GM13976 (cell line): ENCODE measurements around the gene PPP1R13L.

Experiments
- DNase-seq: peaks from one replicate; pipeline ENCODE4 v3.0.0; 2012; ENCODE audit warnings: low spot score
- in situ Hi-C: fragments of 300-500 bp; cut with MboI; formaldehyde crosslinking; loops from one replicate; pipeline ENCODE4 v1.12.0; 2022; ENCODE audit warnings: low sequenced_read_pairs, mixed read lengths, inconsistent platforms; ENCODE audit not compliant: unreplicated experiment
- TF ChIP-seq, protein P1 (sequence below): IDR thresholded peaks from 2 replicates; pipeline ENCODE4 v1.5.1; 2012; ENCODE audit warnings: borderline replicate concordance, mild to moderate bottlenecking; ENCODE audit not compliant: insufficient read depth; ENCODE audit errors: extremely low read depth, missing control alignments, control extremely low read depth

PPP1R13L gene

DNA sequence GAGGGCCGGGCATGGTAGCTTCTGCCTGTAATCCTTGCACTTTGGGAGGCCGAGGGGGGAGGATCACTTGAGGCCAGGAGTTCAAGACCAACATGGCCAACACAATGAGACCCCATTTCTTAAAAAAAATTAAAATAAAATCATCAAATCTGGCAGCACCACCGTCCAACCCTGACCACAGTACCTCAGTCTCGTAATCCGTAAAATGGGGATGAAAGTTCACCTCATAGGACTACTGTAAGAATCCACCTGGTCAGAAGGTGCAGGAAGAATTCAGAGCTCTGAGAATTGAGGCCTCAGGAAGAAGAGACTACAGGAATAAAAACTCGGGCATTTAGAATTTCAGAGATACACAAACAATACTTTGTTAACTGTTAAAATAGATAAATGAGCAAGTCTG is 3.1 kb downstream of the PPP1R13L start:
- TF ChIP-seq, protein P1, sequence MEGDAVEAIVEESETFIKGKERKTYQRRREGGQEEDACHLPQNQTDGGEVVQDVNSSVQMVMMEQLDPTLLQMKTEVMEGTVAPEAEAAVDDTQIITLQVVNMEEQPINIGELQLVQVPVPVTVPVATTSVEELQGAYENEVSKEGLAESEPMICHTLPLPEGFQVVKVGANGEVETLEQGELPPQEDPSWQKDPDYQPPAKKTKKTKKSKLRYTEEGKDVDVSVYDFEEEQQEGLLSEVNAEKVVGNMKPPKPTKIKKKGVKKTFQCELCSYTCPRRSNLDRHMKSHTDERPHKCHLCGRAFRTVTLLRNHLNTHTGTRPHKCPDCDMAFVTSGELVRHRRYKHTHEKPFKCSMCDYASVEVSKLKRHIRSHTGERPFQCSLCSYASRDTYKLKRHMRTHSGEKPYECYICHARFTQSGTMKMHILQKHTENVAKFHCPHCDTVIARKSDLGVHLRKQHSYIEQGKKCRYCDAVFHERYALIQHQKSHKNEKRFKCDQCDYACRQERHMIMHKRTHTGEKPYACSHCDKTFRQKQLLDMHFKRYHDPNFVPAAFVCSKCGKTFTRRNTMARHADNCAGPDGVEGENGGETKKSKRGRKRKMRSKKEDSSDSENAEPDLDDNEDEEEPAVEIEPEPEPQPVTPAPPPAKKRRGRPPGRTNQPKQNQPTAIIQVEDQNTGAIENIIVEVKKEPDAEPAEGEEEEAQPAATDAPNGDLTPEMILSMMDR: no peak
- DNase-seq: no peak

DNA sequence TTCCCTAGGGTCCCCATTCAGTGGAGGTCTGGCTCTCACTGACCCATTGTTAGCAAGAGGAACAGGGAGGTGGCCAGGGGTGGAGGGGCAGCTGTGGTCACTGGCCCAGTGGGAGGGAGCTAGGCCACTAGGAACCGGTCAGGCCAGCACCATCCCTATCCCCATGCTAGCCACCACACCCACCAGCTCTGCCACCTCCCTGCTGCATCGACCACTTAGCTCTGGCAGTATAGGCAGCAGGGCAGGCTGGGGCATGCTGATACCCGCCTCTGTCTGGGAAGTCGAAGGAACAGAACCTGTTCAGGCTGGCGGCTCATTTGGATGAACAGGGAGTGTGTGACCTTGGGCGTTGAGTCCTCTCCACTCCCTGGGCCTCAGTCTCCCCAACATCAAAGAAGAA is 4.7 kb downstream of the PPP1R13L start:
- in situ Hi-C loops: no loop called here

More for the DNA sequence above, 3.1 kb downstream of the PPP1R13L start:
- in situ Hi-C loops: no loop called here

DNA sequence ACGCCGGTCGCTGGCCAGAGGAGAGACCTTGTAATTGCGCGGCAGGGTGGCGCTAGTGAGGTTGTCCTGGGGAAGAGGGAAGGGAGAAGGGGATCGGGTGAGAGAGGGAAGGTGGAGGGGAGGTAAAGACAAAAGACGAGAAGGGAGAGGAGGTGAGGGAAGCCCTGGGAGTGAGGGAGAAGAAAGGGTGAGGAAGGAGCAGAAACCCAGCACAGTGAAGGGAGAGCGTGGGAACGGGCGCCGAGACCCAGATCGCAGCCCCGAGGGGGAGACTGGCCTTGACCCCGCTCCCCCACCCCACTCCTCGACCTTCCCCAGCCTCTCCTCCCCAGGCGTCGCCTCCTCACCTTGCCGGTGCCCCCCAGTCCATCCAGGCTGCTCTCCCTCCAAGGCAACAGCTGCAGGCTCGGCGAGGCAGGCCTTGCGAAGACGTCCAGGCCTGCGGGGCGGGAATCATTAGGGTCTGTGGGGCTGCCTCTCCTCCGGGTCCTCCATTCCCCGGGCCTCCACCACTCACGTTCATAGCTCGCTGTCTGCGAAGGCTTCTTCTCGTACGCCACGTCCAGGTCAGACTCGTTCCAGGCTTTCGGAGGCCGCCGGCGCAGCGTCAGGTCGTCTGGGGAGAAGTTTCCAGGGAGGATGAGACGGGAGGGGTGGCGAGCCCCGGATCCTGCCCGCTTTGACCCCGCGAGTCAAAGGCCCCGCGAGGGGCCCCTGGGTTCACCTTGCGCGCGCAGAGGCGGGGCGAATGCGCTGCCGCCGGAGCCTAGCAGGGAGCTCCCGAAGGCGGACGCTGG is 8.8 kb downstream of the PPP1R13L start:
- in situ Hi-C loops: no loop called here
- TF ChIP-seq, protein P1: no peak
- DNase-seq: peak; percentile 26

More for the DNA sequence above, 4.7 kb downstream of the PPP1R13L start:
- TF ChIP-seq, protein P1: no peak
- DNase-seq: no peak

DNA sequence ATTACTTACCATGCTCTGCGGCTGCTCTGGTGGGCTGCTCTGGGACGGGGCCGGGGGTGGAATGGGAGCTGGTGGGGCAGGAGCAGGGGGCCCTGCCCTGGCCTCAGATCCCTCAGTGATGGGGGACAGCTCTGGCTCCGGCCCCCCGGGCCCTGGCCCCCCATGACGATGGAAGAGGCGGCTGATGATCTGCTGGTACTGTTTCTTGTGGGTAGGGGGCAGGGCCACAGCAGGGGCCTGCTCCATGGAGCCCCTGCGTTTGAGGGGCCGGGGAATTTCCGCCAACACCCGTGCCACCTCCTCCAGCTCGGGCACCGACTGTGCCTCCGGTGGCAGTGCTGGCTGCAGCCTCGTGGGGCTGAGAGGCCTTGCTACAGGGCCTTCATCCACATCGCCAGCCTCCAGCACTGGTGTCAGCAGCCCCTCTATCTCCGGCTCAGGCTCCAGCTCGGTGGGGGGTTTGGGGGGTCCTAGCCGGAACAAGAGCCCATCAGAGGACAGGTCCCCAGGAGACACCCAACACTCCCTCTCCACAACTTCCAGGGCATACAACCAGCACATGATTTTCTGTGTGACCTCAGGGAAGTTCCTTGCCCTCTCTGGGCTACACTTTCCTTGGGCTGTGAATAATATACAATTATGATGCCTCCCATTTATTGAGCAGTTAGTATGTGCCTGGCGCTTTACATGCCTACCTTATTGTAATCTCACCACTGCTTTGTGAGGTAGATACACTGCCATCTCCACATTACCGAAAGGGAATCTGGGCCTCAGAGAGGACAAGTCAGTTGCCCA is 12.8 kb downstream of the PPP1R13L start:
- no peak for DNase-seq
- in situ Hi-C loops: no loop called here
- TF ChIP-seq, protein P1: no peak

DNA sequence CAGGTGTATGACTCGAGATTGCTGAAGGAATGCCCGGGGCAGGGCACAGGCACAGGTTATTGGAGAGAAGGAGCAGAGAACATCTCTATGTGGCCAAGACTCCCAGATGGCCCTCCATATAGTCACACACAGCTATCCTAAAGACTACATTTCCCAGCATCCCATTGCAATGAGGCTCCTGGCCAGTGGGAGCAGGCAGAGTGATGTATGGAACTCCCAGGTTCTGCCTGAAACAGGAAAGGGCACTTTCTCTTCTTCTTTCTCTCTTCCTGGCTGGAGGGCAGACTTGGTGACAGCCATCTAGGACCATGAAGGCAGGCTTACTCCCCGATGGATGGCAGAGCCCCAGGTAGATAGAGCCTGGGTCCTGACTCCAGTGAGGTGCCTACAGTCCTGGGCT is 13.5 kb downstream of the PPP1R13L start:
- DNase-seq: peak; percentile 31
- TF ChIP-seq, protein P1: no peak
- in situ Hi-C loops: no loop called here

DNA sequence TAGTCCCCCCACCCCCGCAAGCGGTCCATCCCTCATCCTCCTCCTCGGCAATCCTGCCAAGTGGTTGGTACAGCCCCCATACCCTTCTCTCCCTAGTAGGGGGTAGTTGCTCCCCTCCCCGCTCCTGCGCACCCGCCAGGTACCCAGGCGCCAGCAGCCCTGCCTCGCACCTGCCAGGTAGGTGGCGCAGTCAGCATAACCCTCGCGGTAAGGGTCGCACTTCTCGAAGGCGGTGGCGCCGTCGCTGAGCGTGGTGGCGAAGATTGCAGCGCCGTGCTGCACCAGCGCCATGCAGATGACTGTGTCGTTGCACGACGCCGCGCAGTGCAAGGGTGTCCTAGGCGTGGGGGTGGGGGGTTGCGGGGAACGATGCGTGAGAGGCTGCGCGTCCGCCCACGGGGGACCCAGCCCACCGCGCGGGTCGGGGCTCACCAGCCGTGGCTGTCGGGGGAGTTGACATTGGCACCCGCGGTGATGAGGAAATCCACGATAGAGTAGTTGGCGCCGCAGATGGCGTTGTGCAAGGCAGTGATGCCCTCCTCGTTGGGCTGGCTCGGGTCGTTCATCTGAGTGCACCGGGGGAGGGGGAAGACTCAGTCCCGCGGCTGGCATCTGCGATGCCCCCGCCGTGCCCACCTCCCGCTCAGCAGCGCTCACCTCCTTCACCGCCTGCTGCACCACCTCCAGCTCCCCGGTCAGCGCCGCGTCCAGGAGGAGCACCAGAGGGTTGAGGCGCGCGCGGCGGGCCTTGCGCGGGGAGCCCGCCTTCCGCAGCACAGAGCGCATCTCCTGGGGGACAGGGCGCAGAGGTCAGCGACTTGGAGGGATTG is 19.3 kb downstream of the PPP1R13L start:
- in situ Hi-C loops: no loop called here
- DNase-seq: no peak
- TF ChIP-seq, protein P1: no peak
